K562 (cell line): ENCODE results near the gene LSR. TPM values are rescaled to one million over a fixed set of nuclear protein-coding genes. Genes with fewer than 3 reads are reported as not detected.

Experiments
- BCL6 ChIP-seq: fragments of 250-450 bp; sonication (Bioruptor Pico); IDR thresholded peaks from 2 replicates; pipeline ENCODE4 v1.4.0; 2020
- BHLHE40 ChIP-seq: IDR thresholded peaks from 2 replicates; pipeline ENCODE4 v1.6.1; 2011; ENCODE audit warnings: low read length, improper control_type of control experiment
- CBFA2T2 ChIP-seq: fragments of 450-650 bp; conservative IDR thresholded peaks from 2 replicates; pipeline ENCODE4 v1.6.1; 2017; ENCODE audit warnings: mild to moderate bottlenecking
- CBX1 ChIP-seq: sonication (generic); IDR thresholded peaks from 2 replicates; pipeline ENCODE4 v1.6.1; 2016; ENCODE audit warnings: antibody characterized with exemption, low read depth, mild to moderate bottlenecking
- ELF1 ChIP-seq: fragments of 200-800 bp; sonication (Bioruptor generic); IDR thresholded peaks from 2 replicates; pipeline ENCODE4 v1.6.1; 2016; ENCODE audit warnings: missing genetic modification characterization, missing compliant biosample characterization
- FIP1L1 ChIP-seq: fragments of 200-400 bp; formaldehyde crosslinking; IDR thresholded peaks from 2 replicates; pipeline ENCODE4 v1.6.1; 2018; ENCODE audit warnings: mild to moderate bottlenecking, low read depth, low read length; ENCODE audit not compliant: poor library complexity, severe bottlenecking
- FUS ChIP-seq: fragments of 200-400 bp; formaldehyde crosslinking; optimal IDR thresholded peaks from 2 replicates; pipeline ENCODE3; 2017; ENCODE audit warnings: low read depth, low read length
- HOXB6 ChIP-seq: fragments of 250-450 bp; sonication (Bioruptor Pico); IDR thresholded peaks from 2 replicates; pipeline ENCODE4 v1.5.1; 2022; ENCODE audit warnings: mild to moderate bottlenecking, borderline replicate concordance
- ILK ChIP-seq: fragments of 450-650 bp; IDR thresholded peaks from 2 replicates; pipeline ENCODE4 v1.6.1; 2016; ENCODE audit warnings: missing genetic modification characterization, low read depth, mild to moderate bottlenecking, missing compliant biosample characterization, moderate library complexity, borderline replicate concordance
- MCM5 ChIP-seq: fragments of 450-650 bp; IDR thresholded peaks from 2 replicates; pipeline ENCODE4 v1.6.1; 2016; ENCODE audit warnings: low read depth
- MITF ChIP-seq: IDR thresholded peaks from 2 replicates; pipeline ENCODE4 v1.6.1; 2014; ENCODE audit warnings: antibody characterized with exemption
- POLR2H ChIP-seq: IDR thresholded peaks from 2 replicates; pipeline ENCODE4 v1.6.1; 2016; ENCODE audit warnings: missing genetic modification characterization, low read depth, mild to moderate bottlenecking, control low read depth, missing compliant biosample characterization, moderate library complexity
- PREB ChIP-seq: sonication (generic); formaldehyde crosslinking; IDR thresholded peaks from 2 replicates; pipeline ENCODE4 v1.8.1; 2023; ENCODE audit warnings: mild to moderate bottlenecking, missing genetic modification reagents
- PTRF ChIP-seq: fragments of 450-650 bp; IDR thresholded peaks from 2 replicates; pipeline ENCODE4 v1.6.1; 2016; ENCODE audit warnings: mild to moderate bottlenecking, missing genetic modification characterization, missing compliant biosample characterization
- SAFB ChIP-seq: fragments of 200-400 bp; formaldehyde crosslinking; IDR thresholded peaks from 2 replicates; pipeline ENCODE4 v1.6.1; 2017; ENCODE audit warnings: low read depth, low read length, borderline replicate concordance
- SIN3B ChIP-seq: fragments of 450-650 bp; IDR thresholded peaks from 2 replicates; pipeline ENCODE4 v1.6.1; 2017; ENCODE audit warnings: low read depth, mild to moderate bottlenecking, moderate library complexity
- SPI1 ChIP-seq: IDR thresholded peaks from 2 replicates; pipeline ENCODE4 v1.6.1; 2011; ENCODE audit warnings: low read depth, low read length, control low read depth, borderline replicate concordance
- SRSF3 ChIP-seq: fragments of 200-400 bp; formaldehyde crosslinking; IDR thresholded peaks from 2 replicates; pipeline ENCODE4 v1.6.1; 2016; ENCODE audit warnings: mild to moderate bottlenecking, low read length, moderate library complexity; ENCODE audit not compliant: insufficient read depth
- U2AF2 ChIP-seq: fragments of 200-400 bp; formaldehyde crosslinking; optimal IDR thresholded peaks from 2 replicates; pipeline ENCODE3; 2017; ENCODE audit warnings: low read depth, mild to moderate bottlenecking, low read length
- ZBTB12 ChIP-seq: fragments of 250-450 bp; sonication (Bioruptor Pico); IDR thresholded peaks from 2 replicates; pipeline ENCODE4 v1.4.0; 2020
- ZNF133 ChIP-seq: fragments of 250-450 bp; sonication (Bioruptor Pico); IDR thresholded peaks from 2 replicates; pipeline ENCODE4 v1.4.0; 2020; ENCODE audit warnings: mild to moderate bottlenecking
- ZNF143 ChIP-seq: sonication (generic); formaldehyde crosslinking; IDR thresholded peaks from 2 replicates; pipeline ENCODE4 v1.9.0; 2022; ENCODE audit warnings: mild to moderate bottlenecking, missing genetic modification reagents
- ZNF212 ChIP-seq: fragments of 450-650 bp; formaldehyde crosslinking; IDR thresholded peaks from 2 replicates; pipeline ENCODE4 v1.4.0; 2020; ENCODE audit warnings: mild to moderate bottlenecking
- ZNF24 ChIP-seq: fragments of 450-650 bp; IDR thresholded peaks from 2 replicates; pipeline ENCODE4 v1.6.1; 2016
- ZNF324 ChIP-seq: fragments of 250-450 bp; sonication (Bioruptor Pico); IDR thresholded peaks from 2 replicates; pipeline ENCODE4 v1.4.0; 2020; ENCODE audit warnings: mild to moderate bottlenecking
- ZNF511 ChIP-seq: sonication (generic); formaldehyde crosslinking; IDR thresholded peaks from 2 replicates; pipeline ENCODE4 v1.8.0; 2022; ENCODE audit warnings: mild to moderate bottlenecking, missing genetic modification reagents
- ZNF586 ChIP-seq: fragments of 450-650 bp; formaldehyde crosslinking; conservative IDR thresholded peaks from 2 replicates; pipeline ENCODE4 v1.4.0; 2020; ENCODE audit warnings: mild to moderate bottlenecking, moderate library complexity
- ZNF79 ChIP-seq: fragments of 250-450 bp; sonication (Bioruptor Pico); IDR thresholded peaks from 2 replicates; pipeline ENCODE4 v1.4.0; 2020; ENCODE audit warnings: low read depth, mild to moderate bottlenecking, moderate library complexity
- polyA plus RNA-seq, 8 experiments: library from polyadenylated mRNA; depleted of rRNA in 4 of 8; stranded (reverse) in 5 of 8; unstranded in 3 of 8; fragments of >200 nt; fragmentation: Nextera tagmentation in 2 of 8; fragmentation: Illumina TruSeq in 1 of 8; extraction: Ambion mirVana in 2 of 8; extraction: Trizol in 1 of 8; gene quantifications; 2 replicates each; pipeline versions ENCODE4 v1.2.1 to v1.2.3, GENCODE V29; 2011 to 2014; ENCODE audit warnings: inconsistent platforms in 1 of 8, missing spikeins in 1 of 8
- total RNA-seq, 7 experiments: library from RNA; depleted of rRNA in 6 of 7; stranded (reverse); fragments of >200 nt in 6 of 7; fragmentation: Illumina TruSeq in 2 of 7; extraction: Trizol in 2 of 7; gene quantifications; 2 replicates each; pipeline versions ENCODE4 v1.2.1 to v1.2.3, GENCODE V29; 2011 to 2021; ENCODE audit warnings: low replicate concordance in 1 of 7

Gene LSR
- total and polyA plus RNA-seq, 9 of the 15 experiments (the other 6 are each of a cell fraction or from before 2014, with no cell fraction given), result 0.44 to 87.9 (median 28.0) TPM

GRCh38 chr19:35220315-35220921 lies 28.4 kb upstream of the LSR start (continued):
- TF ChIP-seq ZNF133 (CRISPR knock-in tag) (no peak), SIN3B (no peak), BCL6 (CRISPR knock-in tag) (no peak), SPI1 (0 out of 2 replicates have a peak, but pooled peaks have one; percentile 2), FUS (no peak), ZNF324 (CRISPR knock-in tag) (no peak), ZNF143 (CRISPR knock-in tag) (peak; percentile 74), BHLHE40 (no peak), MITF (no peak), ZNF79 (CRISPR knock-in tag) (no peak), POLR2H (no peak), ELF1 (tag) (peak; percentile 75), HOXB6 (CRISPR knock-in tag) (no peak), ZNF24 (peak; percentile 54; the same call in 1 of the 2 replicates), ZNF511 (CRISPR knock-in tag) (no peak), ZBTB12 (CRISPR knock-in tag) (peak; percentile 16; the same call in 1 of the 2 replicates), SAFB (no peak), ZNF586 (CRISPR knock-in tag) (no peak), MCM5 (no peak), ZNF212 (CRISPR knock-in tag) (no peak), ILK (no peak), SRSF3 (no peak), CBX1 (peak; percentile 79), PTRF (peak; percentile 57; the same call in 1 of the 2 replicates), CBFA2T2 (peak; percentile 98), PREB (CRISPR knock-in tag) (no peak), FIP1L1 (no peak), U2AF2 (no peak)
